Neural cell (in vitro differentiated cells): ENCODE results near the gene UCKL1. TPM values are rescaled to one million over a fixed set of nuclear protein-coding genes. Genes with fewer than 3 reads are reported as not detected.

Experiments
- H2AFZ ChIP-seq: fragments of 200-600, 300-800 bp; sonication (generic), shearing (Covaris generic); 2 replicates; pipeline ENCODE4 v1.6.0; 2014; ENCODE audit warnings: low read depth, mild to moderate bottlenecking, antibody characterized with exemption, low read length, moderate library complexity
- H3F3A ChIP-seq: fragments of 200-600 bp; shearing (Covaris generic); 2 replicates; pipeline ENCODE4 v1.6.1; 2016; ENCODE audit warnings: mild to moderate bottlenecking, moderate library complexity, mixed read lengths, antibody characterized with exemption, low read length; ENCODE audit not compliant: insufficient read depth, poor library complexity, severe bottlenecking
- H3K27ac ChIP-seq: fragments of 200-600, 300-800 bp; sonication (generic), shearing (Covaris generic); 2 replicates; pipeline ENCODE4 v1.5.1; 2014; ENCODE audit warnings: mild to moderate bottlenecking, low read length, moderate library complexity
- H3K27me3 ChIP-seq: fragments of 300-800, 200-600 bp; sonication (generic), shearing (Covaris generic); 2 replicates; pipeline ENCODE4 v1.6.0; 2014; ENCODE audit warnings: mild to moderate bottlenecking, low read depth, low read length, moderate library complexity; ENCODE audit not compliant: insufficient read depth
- H3K36me3 ChIP-seq: fragments of 300-800, 200-600 bp; sonication (generic), shearing (Covaris generic); 2 replicates; pipeline ENCODE4 v1.5.1; 2014; ENCODE audit warnings: mild to moderate bottlenecking, antibody characterized with exemption, low read length, moderate library complexity; ENCODE audit not compliant: insufficient read depth
- H3K4me2 ChIP-seq: fragments of 300-800, 200-600 bp; sonication (generic), shearing (Covaris generic); 2 replicates; pipeline ENCODE4 v1.6.0; 2014; ENCODE audit warnings: mild to moderate bottlenecking, low read length
- H3K4me3 ChIP-seq: fragments of 300-800, 200-600 bp; sonication (generic), shearing (Covaris generic); 2 replicates; pipeline ENCODE4 v1.5.1; 2014; ENCODE audit warnings: mild to moderate bottlenecking, low read length, moderate library complexity
- H3K79me2 ChIP-seq: fragments of 200-600 bp; shearing (Covaris generic); replicated peaks from 2 replicates; pipeline ENCODE4 v1.6.0; 2014; ENCODE audit warnings: mild to moderate bottlenecking, low read length, moderate library complexity; ENCODE audit not compliant: insufficient read depth
- H3K9ac ChIP-seq: fragments of 300-800, 200-600 bp; sonication (generic), shearing (Covaris generic); 2 replicates; pipeline ENCODE4 v1.6.1; 2016; ENCODE audit warnings: mild to moderate bottlenecking, low read length, mixed read lengths
- H3K9me2 ChIP-seq: fragments of 200-600 bp; shearing (Covaris generic); 2 replicates; pipeline ENCODE4 v1.6.1; 2016; ENCODE audit warnings: mild to moderate bottlenecking, low read length, mixed read lengths; ENCODE audit not compliant: insufficient read depth
- H3K9me3 ChIP-seq: fragments of 200-600, 300-800 bp; sonication (generic), shearing (Covaris generic); 2 replicates; pipeline ENCODE4 v1.6.1; 2016; ENCODE audit warnings: mild to moderate bottlenecking, mixed run types, low read length, moderate library complexity, mixed read lengths
- H4K20me1 ChIP-seq: fragments of 200-600 bp; shearing (Covaris generic); 2 replicates; pipeline ENCODE4 v1.6.1; 2016; ENCODE audit warnings: mild to moderate bottlenecking, mixed run types; ENCODE audit not compliant: insufficient read depth
- CTCF ChIP-seq: fragments of 450-650 bp; IDR thresholded peaks from 2 replicates; pipeline ENCODE4 v1.5.1; 2014; ENCODE audit warnings: antibody characterized with exemption, mild to moderate bottlenecking, moderate library complexity; ENCODE audit not compliant: poor library complexity, severe bottlenecking
- EP300 ChIP-seq: fragments of 450-650 bp; conservative IDR thresholded peaks from 2 replicates; pipeline ENCODE4 v1.6.1; 2014; ENCODE audit warnings: antibody characterized with exemption, mild to moderate bottlenecking, moderate library complexity; ENCODE audit not compliant: poor library complexity, severe bottlenecking
- EZH2 ChIP-seq: fragments of 200-600, 300-800 bp; shearing (Covaris generic), sonication (generic); IDR thresholded peaks from 2 replicates; pipeline ENCODE4 v1.6.1; 2014; ENCODE audit warnings: antibody characterized with exemption, low read length, borderline replicate concordance, mild to moderate bottlenecking; ENCODE audit not compliant: insufficient read depth, poor library complexity, severe bottlenecking
- MXI1 ChIP-seq: fragments of 450-650 bp; conservative IDR thresholded peaks from 2 replicates; pipeline ENCODE4 v1.6.1; 2014; ENCODE audit warnings: antibody characterized with exemption, mild to moderate bottlenecking; ENCODE audit not compliant: poor library complexity, severe bottlenecking
- POLR2AphosphoS5 ChIP-seq: IDR thresholded peaks from 2 replicates; pipeline ENCODE4 v1.6.1; 2012
- RAD21 ChIP-seq: fragments of 450-650 bp; conservative IDR thresholded peaks from 2 replicates; pipeline ENCODE4 v1.6.1; 2014; ENCODE audit warnings: antibody characterized with exemption, mild to moderate bottlenecking, moderate library complexity
- REST ChIP-seq: IDR thresholded peaks from 2 replicates; pipeline ENCODE4 v1.6.1; 2012; ENCODE audit warnings: borderline replicate concordance
- SMC3 ChIP-seq: fragments of 450-650 bp; conservative IDR thresholded peaks from 2 replicates; pipeline ENCODE4 v1.6.1; 2014; ENCODE audit warnings: antibody characterized with exemption, mild to moderate bottlenecking, moderate library complexity; ENCODE audit not compliant: poor library complexity
- TAF1 ChIP-seq: IDR thresholded peaks from 2 replicates; pipeline ENCODE4 v1.6.1; 2012; ENCODE audit warnings: low read depth
- polyA plus RNA-seq: library from polyadenylated mRNA; depleted of rRNA; stranded (reverse); fragments of >200 nt; gene quantifications from 2 replicates; pipeline ENCODE4 v1.2.3, GENCODE V29; 2014

The UCKL1 gene
- polyA plus RNA-seq, 1 donor from 2014 or later: 58.9 TPM

- TF ChIP-seq MXI1: no peak
- no peak for TF ChIP-seq CTCF
- no peak for TF ChIP-seq EP300
- TF ChIP-seq EZH2: no peak
- TF ChIP-seq RAD21: no peak
- no peak for TF ChIP-seq TAF1
- no peak for TF ChIP-seq POLR2AphosphoS5
- TF ChIP-seq SMC3: no peak
- no peak for TF ChIP-seq REST
- Histone ChIP-seq H3K27ac (no peak overlapping the region), H3K4me3 (no peak overlapping the region), H3K4me2 (no peak overlapping the region), H3K27me3 (no peaks in the 10 kb centered on the region), H3K36me3 (no peaks in the 10 kb centered on the region), H3F3A (no peaks in the 10 kb centered on the region), H2AFZ (no peak overlapping the region), H3K79me2 (peaks cover 5% of the 10 kb centered on the region), H3K9me3 (no peaks in the 10 kb centered on the region), H4K20me1 (no peaks in the 10 kb centered on the region), H3K9ac (no peak overlapping the region), H3K9me2 (no peaks in the 10 kb centered on the region)
Observed at GRCh38 chr20:63963784-63964301, 7.6 kb upstream of the UCKL1 start.

- no peaks in the 10 kb centered on the region for H3K27me3 ChIP-seq
- peaks cover under 1% of the 10 kb centered on the region for H3K79me2 ChIP-seq
- no peak overlapping the region for H3K4me2 ChIP-seq
- H3K9me2 ChIP-seq: no peaks in the 10 kb centered on the region
- no peak overlapping the region for H2AFZ ChIP-seq
- no peaks in the 10 kb centered on the region for H4K20me1 ChIP-seq
- H3K27ac ChIP-seq: no peak overlapping the region
- H3K9ac ChIP-seq: no peak overlapping the region
- TF ChIP-seq EZH2 (no peak), POLR2AphosphoS5 (no peak), EP300 (no peak), MXI1 (no peak), CTCF (no peak), RAD21 (no peak), TAF1 (no peak), REST (no peak)
- no peaks in the 10 kb centered on the region for H3K36me3 ChIP-seq
- no peaks in the 10 kb centered on the region for H3K9me3 ChIP-seq
- no peaks in the 10 kb centered on the region for H3F3A ChIP-seq
- H3K4me3 ChIP-seq: no peak overlapping the region
Observed at GRCh38 chr20:63963348-63963741, 7.1 kb upstream of the UCKL1 start.
